Measurements from ENCODE around the gene RHO.

- TF ChIP-seq EZH2 (IDR thresholded peaks at IDR 0.05), result no peak
- no peak for TF ChIP-seq POLR2AphosphoS5 (IDR thresholded peaks at IDR 0.05; ENCODE audit: borderline replicate concordance, low read depth, low read length)
These were observed 27.9 kb downstream of the RHO start for GRCh38 chr3:129556358-129556695.
